GM18508 (cell line): ENCODE data around the gene NSUN5.
A peak's percentile ranks its signal among the peaks of the same experiment; 100 is the strongest.
"Not testable (repeated sequence)": the region's sequence is repeated elsewhere in the genome, so short reads cannot be mapped to it uniquely, and the experiment has no call there.

ENCODE experiments used
- ATAC-seq: cut with Tn5 transposase; IDR thresholded peaks from one replicate; pipeline ENCODE4 v1.9.1; 2021; ENCODE audit warnings: moderate number of reproducible peaks; ENCODE audit not compliant: insufficient read depth, unreplicated experiment

Gene NSUN5

DNA sequence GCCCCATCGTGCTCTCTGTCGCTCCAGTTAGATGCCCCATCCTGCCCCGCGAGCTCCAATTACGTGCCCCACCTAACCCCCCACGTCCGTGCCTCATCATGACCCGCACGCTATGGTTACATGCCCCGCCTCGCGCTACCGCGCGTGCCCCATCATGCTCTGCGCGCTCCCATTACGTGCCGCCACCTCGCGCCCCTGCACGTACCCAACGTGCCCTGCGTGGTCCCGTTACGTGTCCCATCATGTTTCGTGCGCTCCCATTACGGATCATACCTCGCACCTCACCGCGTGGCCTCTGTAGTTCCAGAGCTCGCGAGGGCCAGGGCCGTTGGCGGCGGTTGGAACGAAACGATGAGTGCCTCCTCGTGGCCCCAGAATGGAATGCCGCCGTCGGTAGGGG lies 19.3 kb upstream of the NSUN5 start, which contains the start of the genes FKBP6 and TRIM50:
TSS of gene FKBP6 (plus strand) at position 240 of the 400 bp plus-strand sequence. CDS start 268 bp downstream, outside the sequence.
TSS of gene TRIM50 (minus strand) at position 161 of the 400 bp plus-strand sequence. CDS start 3,295 bp downstream, outside the sequence.
- not testable (repeated sequence) for ATAC-seq

DNA sequence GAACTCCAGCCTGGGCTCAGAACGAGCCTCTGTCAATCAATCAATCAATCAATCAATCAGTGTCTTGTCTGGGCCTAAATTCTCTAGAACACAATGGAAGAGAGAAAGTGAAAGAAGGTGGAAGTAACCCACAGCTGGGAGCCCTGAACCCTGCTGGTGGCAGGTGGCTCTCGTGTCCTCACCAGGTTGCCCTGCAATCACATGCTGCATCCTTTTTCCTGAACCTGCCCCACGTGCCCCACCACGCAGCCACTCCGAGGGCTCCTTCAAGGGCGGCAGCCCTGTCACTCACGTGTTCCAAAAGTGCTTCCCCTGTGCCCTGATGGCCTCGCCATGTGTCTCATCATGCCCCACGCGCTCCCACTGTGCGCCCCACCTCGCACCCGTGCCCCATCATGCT lies 18.8 kb upstream of the NSUN5 start:
- not testable (repeated sequence) for ATAC-seq

DNA sequence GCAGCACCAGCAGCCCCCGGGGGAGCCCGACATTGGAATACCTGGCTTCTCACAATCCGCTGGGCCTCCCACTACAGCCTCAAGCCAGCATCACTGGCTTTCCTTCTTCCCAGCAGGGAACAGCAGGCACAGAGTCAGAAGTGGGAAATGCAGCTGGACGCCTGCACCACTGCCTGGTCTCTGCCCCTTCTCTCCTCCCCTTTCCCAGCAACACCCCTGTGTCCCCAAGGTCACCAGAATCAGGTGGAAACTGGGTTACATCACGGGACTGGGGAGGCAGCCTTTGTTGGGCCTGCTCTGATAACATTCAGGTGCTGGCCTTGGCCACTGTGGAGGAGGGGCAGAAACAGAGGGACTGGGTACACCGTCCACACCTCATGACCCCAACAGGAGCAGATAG lies 16.8 kb upstream of the NSUN5 start:
- not testable (repeated sequence) for ATAC-seq

DNA sequence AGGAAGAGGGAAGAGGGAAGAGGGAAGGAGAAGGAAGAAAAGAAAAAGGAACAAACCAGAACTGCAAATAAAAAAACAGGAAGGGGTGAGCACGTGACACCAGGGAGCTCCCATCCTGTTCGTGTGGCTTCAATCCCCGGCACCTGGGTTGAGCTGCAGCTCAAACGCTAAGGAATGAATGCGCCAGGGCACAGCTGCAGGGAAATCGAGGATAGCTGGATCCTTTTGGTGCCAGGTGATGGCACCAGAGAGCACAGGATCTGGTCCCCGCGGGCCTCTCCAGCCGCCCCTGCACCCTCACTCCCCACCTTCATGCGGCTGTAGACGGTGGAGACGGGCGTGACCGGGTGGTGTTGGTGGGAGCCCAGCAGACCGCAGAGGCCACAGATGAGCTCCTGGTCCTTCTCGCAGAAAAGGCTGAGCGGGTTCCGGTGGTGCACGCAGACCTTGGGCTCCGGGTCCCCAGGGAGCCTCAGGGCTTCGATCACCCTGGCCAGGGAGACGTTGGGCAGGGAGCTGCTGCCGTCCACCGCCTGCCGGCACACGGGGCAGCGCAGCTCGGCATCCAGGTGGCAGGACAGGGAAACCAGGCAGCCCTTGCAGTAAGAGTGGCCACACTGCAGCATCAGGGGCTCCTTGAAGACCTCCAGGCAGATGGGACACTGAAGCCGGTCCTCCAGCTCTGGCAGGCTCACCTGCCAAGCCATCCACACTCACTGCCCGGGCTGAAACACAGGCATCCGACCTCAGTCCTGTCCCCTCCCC lies 15.6 kb upstream of the NSUN5 start:
- not testable (repeated sequence) for ATAC-seq

DNA sequence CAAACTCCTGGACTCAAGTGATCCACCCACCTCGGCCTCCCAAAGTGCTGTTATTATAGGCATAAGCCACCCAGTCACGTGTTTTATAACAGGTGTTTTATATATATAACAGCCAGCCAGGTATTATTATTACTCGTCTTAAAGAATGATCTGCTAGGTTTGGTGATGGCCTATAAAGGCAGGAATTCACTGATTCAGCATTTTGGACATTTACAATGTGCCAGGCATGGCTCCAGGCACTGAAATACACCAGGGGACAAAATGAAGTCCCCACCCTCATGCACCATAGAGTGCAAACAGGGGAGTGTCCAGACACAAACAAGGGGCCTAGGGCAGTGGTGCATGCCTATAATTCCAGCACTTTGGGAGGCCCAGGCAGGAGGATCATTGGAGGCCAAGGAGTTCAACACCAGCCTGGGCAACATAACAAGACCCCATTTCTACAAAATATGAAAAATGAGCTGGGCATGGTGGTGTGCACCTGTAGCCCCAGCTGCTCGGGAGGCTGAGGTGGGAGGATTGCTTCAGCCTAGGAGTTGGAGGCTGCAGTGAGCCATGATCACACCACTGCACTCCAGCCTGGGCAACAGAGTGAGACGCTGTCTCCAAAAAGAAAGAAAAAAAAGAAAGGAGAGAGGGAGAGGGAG lies 14.9 kb upstream of the NSUN5 start:
- not testable (repeated sequence) for ATAC-seq

DNA sequence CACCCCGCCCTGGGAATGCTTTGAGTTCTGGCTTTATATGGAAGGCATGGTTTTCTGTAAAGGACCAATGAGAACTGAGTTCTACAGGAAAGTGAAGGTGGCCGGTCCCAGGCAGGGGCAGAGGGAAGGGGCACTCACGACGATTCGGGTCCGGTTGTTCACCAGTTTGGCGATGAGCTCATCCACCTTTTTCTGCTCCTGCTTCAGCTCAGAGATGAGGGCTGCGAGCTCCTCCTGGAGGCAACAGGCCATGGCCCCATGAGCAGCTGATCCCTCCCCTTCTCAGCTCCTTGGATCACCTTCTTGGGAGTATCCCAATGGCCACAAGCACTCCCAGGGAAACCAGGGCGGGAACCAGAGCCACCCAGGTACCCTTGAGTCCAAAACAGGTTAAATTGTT lies 11.4 kb upstream of the NSUN5 start:
- not testable (repeated sequence) for ATAC-seq

DNA sequence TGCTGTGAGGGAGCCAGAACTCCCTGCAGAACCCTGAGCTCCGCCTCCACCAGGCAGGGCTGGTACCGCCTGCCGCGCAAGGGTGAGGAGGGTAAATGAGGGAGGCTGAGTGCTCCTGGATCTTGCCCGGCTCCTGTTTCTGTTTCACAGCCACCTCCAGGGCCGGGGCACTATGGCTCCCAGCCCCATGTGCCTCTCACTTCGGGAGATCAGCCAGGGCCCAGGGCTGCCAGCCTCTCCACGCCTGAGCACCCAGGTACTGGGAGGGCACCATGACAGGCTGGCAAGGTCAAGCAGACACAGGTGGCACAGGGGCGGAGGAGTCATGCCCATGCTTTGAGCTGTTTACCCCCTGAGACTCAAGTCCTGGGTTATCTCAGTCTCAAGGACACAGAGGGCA lies 10.9 kb upstream of the NSUN5 start:
- ATAC-seq = not testable (repeated sequence)

DNA sequence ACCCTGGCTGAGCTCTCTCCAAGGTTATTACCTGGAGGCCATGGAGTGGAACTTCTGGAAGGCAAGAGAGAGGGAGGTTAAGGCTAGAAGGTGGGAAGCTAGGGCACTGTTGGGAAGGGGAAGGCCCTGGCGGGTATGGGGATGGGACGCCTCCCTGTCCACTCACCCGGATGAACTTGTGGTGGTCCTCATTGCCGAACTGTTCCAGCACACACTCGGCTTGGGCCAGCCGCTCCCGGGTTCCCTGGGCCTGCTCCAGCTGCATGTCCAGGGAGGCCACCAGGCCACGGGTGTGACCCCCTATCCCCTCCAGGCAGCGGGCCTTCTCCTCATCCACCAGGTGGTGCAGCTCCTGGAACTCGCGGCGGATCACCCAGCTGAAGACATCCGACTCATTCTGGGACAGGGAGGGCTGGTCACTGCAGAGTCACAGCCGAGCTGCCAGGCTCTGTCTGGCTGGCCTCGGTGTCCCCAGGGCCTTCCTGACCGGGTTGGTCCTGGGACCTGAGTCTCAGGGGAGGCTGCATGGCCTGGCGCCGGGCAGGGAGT lies 10.1 kb upstream of the NSUN5 start:
- not testable (repeated sequence) for ATAC-seq

DNA sequence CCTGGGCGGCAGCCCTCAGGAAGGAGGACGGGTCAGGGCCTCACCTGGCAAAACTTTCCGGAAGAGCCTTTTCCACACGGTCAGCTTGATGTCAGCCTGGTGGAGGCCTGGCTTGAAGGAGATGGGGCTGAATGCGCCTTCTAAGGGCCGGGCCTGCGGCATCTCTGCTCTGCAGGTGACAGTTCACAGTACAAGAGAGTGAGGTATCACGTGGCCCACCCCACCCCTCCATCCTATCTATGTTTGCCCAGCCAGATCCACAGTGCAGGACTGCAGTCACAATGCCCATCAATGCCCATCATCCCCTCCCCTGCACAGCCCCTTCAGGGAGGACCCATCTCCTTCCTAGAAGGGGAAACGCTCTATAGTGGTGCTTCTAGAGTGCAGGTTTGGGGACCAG lies 7.9 kb upstream of the NSUN5 start:
- ATAC-seq = no peak

DNA sequence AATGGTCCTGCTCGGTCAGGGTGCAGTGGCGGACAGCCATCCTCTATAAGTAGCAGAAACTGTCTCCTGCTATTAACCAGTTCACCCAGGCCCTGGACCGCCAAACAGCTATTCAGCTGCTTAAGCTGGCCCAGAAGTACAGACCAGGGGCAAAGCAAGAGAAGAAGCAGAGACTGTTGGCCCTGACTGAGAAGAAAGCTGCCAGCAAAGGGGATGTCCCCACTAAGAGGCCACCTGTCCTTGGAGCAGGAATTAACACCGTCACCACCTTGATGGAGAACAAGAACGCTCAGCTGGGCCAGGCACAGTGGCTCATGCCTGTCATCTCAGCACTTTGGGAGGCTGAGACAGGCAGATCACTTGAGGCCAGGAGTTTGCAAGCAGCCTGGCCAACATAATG lies 5.6 kb upstream of the NSUN5 start:
- no peak for ATAC-seq

DNA sequence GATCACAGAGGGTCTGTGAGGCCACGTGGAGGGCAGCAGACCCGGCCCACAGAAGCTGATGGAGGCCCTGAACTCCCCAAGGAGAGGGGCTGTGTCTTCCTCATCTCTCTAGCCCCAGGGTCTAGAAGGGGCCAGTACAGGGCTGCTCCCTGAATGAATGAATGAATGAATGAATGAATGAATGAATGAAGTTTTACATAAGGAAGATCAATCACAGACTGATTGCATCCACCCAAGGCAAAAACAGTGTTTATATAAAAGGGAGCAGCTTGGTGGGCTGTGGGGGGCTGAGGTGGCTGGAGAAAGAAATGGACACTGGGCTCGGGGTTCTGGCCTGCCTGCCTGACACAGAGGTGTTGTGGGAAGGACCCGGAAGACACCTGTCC lies 4.9 kb upstream of the NSUN5 start:
- no peak for ATAC-seq

DNA sequence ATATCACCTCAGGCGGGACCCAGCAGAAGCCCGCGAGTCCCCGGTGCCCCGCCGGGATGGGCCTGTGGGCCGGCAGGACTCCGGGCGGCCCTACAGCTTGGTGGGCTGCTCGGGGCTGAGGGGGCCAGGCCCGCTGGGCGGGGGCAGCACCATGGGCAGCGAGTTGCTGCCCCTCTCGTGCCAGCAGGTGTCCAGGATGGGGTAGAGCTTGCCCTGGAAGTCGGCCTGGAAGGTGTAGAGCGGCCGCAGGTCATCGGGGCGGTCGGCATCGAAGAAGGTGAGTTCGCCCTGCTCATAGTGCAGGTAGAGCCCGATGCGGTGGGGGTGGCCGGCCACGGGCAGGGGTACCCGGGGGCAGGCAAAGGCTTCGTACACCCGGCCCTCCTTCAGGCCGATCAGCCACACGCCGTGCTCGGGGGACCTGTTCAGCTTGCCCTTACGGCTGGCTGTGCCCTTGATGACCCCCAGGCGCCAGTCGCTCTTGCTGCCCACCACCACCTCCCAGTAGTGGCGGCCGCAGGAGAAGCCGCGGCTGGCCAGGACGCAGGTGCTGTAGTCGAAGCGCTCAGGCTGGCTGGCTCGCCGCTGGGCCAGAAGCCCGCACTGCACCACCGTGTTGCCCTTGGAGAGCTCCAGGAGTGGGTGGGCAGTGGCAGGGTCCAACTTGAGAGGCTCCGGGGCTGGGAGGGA lies 4.3 kb upstream of the NSUN5 start:
- ATAC-seq = no peak

DNA sequence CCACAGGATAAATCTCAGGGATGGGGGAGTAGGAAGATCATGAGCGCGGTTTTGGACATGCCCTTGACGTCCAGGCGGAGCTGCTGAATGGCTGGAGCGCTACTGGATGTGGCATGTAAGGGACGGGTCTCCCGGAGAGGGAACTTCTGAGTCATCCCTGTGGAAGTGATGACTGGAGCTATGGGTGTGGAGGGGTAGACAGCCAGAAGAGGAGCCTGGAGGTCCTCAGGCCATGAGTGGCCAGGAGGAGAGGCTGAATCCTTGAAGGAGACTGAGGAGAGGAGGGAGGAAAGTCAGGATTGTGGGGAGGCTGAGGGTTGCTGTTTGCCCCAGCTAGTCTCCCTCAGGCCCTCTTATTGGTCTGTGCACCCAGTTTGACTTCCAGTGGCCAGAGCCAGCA lies 2.8 kb upstream of the NSUN5 start:
- not testable (repeated sequence) for ATAC-seq

DNA sequence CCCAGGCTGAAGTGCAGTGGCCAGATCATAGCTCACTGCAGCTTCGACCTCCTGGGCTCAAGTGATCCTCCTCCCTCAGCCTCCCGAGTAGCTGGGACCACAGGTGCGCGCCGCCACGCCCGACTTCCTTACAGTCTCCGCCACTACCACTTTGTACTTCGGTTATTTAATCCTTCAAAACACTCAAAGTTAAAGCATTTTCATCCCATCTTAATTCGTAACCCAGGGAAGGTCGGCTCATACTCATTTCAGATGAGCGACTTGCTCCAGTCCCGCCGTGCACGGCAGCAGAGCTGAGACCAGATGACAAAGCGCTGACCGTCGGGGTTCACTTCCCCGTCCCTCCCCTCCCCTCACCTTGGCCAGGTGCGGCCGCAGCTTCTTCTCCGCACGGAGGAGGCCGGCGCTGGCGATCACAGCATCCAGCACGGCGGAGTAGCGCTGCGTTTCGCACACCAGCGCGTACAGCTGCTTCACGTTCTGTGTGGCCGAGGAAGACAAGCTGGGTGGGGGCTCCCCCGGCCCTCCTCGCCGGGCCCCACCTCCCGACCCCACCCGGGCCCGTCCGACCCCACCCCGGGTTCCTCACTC lies 457 bp downstream of the NSUN5 start:
- peak; percentile 14 for ATAC-seq

DNA sequence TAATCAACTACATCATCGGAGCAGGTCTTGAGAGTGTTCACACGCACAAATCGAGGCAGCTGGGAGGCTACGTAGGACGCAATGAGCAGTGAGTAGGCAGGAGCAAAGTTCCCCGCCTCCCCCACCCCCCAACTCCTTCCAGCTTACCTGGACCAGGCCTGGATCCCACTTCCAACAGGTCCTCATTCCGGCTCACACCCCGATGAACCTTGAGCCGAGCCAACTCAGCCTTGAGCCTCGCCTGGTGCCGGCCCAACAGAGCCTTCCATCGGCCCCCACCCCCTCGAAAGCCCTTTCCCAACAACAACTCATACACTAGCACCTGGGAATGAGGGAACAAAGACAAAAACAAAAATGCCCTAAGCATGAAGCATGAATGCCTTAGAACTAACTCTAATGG lies 1.2 kb downstream of the NSUN5 start:
- ATAC-seq = no peak

DNA sequence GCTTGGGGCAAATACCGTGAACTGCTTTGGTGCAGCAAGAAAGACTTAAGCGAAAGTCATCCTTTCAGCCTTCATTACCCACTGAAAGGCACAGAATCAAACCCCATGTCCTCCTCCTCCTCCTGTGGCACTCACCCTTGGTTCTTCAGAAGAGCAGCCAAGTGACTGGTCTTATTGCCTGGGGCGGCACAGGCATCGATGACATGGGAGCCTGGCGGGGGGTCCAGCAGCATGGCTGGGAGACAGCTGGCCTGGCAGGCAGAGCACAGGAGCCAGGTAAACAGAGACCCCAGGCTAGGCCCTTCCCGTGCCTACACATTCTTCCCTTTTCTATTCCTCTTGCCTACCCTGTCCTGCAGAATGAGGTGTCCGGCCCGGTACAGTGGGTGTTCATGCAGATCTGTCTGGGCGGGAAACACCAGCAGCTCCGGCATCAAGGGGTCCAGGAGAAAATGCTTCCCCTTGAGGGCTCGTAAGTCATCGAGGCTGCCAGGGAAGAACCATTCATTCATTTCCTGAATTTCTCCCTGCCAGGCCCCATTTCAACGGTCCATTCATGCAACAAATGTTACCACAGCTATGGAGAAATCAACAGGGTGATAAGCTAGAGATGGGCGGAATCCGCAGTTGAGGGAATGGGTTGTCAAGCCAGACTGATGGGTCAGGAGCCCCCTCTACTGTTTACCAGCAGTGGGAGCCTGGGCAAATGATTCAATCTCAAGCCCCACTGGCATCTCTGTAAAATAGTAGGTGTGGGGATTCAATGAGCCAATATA lies 3.8 kb downstream of the NSUN5 start:
- ATAC-seq = not testable (repeated sequence)

DNA sequence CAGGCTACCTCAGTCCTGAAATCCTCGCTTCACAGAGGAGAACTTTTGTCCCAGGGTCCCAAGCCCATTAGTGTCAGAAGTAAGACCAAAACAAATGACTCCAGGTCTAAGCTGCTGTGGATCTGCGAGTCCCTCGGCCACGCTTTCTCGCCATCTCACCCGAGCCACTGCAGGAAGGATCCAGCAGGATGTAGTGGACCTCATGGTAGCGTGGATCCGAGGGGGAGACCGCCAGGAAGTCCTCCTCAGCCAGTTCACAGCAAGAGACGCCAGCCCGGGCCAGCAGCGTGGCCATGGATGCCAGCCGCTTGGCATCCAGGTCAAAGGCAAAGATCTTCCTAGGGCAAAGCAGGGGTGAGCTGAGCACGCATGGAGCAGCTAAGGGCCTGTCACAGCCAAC lies 4.6 kb downstream of the NSUN5 start:
- no peak for ATAC-seq

DNA sequence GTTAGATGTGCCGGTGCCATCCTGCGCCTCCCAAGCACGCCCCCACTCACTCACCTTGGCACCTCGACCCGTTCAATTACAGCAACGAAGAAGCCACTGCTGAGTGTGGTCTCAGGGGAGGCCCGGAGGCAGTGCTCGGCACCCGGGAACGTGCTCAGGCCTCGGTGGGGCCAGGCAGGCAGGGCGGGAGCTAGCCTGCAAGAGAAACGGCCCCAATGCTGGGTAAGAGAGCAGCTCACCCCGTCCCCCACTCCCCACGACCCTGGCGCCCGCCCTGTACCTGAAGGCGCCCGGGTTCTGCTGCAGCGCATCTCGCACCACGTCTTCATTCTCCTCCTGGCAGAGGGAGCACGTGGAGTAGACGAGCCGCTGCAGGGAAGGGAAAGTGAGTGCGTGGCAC lies 5.1 kb downstream of the NSUN5 start:
- ATAC-seq = no peak

DNA sequence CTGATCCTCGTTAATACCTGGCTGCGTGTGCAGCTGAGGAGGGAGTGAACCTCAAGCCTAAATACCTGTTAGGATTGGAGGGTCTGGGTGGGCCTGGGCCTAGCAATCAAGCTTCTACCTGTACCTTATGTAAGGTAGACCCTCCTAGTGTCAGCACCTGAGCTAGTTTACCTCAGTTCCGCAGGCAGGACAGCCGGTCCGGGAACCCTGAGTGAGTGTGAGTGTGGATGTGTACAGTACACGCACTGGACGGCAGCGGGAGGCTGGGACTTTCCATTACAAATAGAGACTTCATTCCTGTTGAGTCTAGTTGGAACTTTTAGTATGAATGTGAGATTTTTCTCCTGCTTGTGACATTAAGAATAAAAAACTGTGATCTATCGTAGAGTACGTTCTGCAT lies 5.8 kb downstream of the NSUN5 start:
- ATAC-seq = not testable (repeated sequence)

DNA sequence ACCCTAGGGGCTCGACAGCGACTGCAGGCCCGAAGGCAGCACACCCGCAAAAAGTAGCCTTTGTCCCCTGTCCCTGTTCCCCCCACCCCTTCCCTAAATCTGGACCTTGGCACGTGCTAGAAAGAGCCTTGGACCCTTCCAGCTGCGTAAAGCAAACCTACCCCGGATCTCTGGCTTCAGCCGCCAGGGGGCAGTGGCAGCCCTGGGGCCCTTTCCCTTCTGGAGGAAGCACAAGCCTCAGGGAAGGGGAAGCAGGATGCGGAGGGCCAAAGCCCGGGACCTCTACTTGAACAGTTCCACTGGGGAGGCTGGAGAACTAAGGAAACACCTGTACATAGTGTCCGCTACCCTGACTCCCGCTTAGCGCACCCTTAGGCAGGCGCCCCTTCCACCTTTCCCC lies 7.5 kb downstream of the NSUN5 start:
- ATAC-seq = not testable (repeated sequence)
